ENCODE measurements around the gene MAIP1. TPM values are rescaled to one million over a fixed set of nuclear protein-coding genes. Genes with fewer than 3 reads are reported as not detected.

Gene MAIP1
- total RNA-seq, 1 experiment from 2014 or later, result 24.1 TPM

DNA sequence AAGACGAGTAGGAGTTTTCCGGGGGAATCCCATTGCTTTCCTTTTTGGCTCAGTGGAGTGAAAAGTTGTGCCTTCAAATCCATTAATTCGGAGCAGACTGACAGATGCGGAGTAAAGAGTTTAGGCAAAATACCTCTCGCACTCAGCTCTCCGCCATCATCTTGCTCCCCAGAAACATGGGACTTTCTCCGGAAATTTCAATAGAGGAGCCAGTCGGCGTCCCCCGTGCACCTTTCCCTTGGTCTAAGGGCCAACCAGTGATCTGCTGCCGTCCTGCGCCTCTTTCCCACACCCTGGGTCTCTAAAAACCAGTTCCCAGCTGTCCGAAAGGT is 409 bp upstream of the MAIP1 start:
- POLR2A ChIA-PET, result interaction anchor here (0.6 to 1.4 kb wide), 18 partner anchors 9 to 1540 kb away, joined by 3 to 9 read pairs (median 4); no protein-coding TSS in a partner anchor
- BruUV-seq (replicated peaks), result TSS peak; percentile 67
- CTCF ChIA-PET, result interaction anchor here (0.6 to 1.5 kb wide), 4 partner anchors 10 to 1173 kb away, joined by 3 to 5 read pairs (median 3); no protein-coding TSS in a partner anchor
- TF ChIP-seq, protein P1, sequence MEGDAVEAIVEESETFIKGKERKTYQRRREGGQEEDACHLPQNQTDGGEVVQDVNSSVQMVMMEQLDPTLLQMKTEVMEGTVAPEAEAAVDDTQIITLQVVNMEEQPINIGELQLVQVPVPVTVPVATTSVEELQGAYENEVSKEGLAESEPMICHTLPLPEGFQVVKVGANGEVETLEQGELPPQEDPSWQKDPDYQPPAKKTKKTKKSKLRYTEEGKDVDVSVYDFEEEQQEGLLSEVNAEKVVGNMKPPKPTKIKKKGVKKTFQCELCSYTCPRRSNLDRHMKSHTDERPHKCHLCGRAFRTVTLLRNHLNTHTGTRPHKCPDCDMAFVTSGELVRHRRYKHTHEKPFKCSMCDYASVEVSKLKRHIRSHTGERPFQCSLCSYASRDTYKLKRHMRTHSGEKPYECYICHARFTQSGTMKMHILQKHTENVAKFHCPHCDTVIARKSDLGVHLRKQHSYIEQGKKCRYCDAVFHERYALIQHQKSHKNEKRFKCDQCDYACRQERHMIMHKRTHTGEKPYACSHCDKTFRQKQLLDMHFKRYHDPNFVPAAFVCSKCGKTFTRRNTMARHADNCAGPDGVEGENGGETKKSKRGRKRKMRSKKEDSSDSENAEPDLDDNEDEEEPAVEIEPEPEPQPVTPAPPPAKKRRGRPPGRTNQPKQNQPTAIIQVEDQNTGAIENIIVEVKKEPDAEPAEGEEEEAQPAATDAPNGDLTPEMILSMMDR (IDR thresholded peaks at IDR 0.05; ENCODE audit: unreplicated experiment), result no peak
- Mint-ChIP-seq H3K27ac (ENCODE audit: low read depth, unreplicated experiment) (peak overlapping the region; percentile 93), H3K27me3 (ENCODE audit: insufficient read depth, unreplicated experiment) (no peaks in the 10 kb centered on the region), H3K4me3 (ENCODE audit: unreplicated experiment) (peak overlapping the region; percentile 99), H3K9me3 (ENCODE audit: unreplicated experiment) (no peaks in the 10 kb centered on the region), H3K4me1 (ENCODE audit: insufficient read depth, unreplicated experiment) (peaks cover 18% of the 10 kb centered on the region), H3K36me3 (ENCODE audit: insufficient read depth, unreplicated experiment) (peaks cover 35% of the 10 kb centered on the region)
- no peak for DNase-seq (ENCODE audit: unreplicated experiment)
- intact Hi-C loops (cut with micrococcal nuclease), result loop anchor here (2.0 kb wide), 1 partner anchor 44 kb away; the partner anchor contains the start of gene C2orf69

DNA sequence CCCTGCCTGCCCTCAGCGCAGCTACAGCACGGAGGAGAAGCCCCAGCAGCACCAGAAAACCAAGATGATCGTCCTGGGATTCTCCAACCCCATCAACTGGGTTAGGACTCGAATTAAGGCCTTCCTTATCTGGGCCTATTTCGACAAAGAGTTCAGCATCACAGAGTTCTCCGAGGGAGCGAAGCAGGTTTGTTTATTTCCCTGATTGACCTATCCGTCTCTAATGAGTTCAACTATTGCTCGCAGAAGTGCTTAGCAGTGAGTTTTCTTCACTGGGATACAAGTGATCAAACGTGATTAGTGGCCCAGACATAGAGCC is 639 bp downstream of the MAIP1 start:
- TF ChIP-seq, protein P1 (IDR thresholded peaks at IDR 0.05; ENCODE audit: unreplicated experiment), result no peak
- DNase-seq (ENCODE audit: unreplicated experiment), result no peak
- H3K27ac Mint-ChIP-seq (ENCODE audit: low read depth, unreplicated experiment), result peak overlapping the region; percentile 93
- peaks cover 10% of the 10 kb centered on the region for H3K4me1 Mint-ChIP-seq (ENCODE audit: insufficient read depth, unreplicated experiment)
- intact Hi-C loops (cut with micrococcal nuclease), result no loop called here
- no peaks in the 10 kb centered on the region for H3K9me3 Mint-ChIP-seq (ENCODE audit: unreplicated experiment)
- POLR2A ChIA-PET, result interaction anchor here (0.6 to 1.4 kb wide), 8 partner anchors 9 to 365 kb away, joined by 3 to 8 read pairs (median 3); partner anchors contain the start of gene C2orf69
- no TSS peak for BruUV-seq (replicated peaks)
- CTCF ChIA-PET, result interaction anchor here (0.6 to 1.5 kb wide), 7 partner anchors 8 to 526 kb away, joined by 3 to 11 read pairs (median 4); no protein-coding TSS in a partner anchor
- H3K4me3 Mint-ChIP-seq (ENCODE audit: unreplicated experiment), result peak overlapping the region; percentile 99
- H3K27me3 Mint-ChIP-seq (ENCODE audit: insufficient read depth, unreplicated experiment), result no peaks in the 10 kb centered on the region
- peaks cover 37% of the 10 kb centered on the region for H3K36me3 Mint-ChIP-seq (ENCODE audit: insufficient read depth, unreplicated experiment)

DNA sequence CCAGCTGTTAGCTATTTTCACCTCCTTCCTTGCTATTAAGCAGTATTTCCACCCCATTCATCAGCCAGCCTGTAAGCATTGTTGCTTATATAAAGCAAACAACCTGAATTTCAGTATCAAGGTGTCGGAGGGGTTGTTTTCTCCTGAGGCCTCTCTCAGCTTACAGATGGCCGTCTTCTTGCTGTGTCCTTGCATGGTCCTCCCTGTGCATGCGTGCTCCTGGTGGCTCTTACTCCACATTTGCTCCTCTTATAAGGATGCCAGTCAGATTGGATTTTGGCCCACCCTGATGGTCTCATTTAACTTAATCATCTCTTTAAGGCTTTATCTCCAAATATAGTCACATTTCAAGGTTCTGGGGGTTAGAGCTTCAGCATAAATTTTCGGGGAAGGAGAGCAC is 2.6 kb downstream of the MAIP1 start:
- H3K4me3 Mint-ChIP-seq (ENCODE audit: unreplicated experiment), result no peak overlapping the region
- H3K27me3 Mint-ChIP-seq (ENCODE audit: insufficient read depth, unreplicated experiment), result no peaks in the 10 kb centered on the region
- peaks cover 10% of the 10 kb centered on the region for H3K4me1 Mint-ChIP-seq (ENCODE audit: insufficient read depth, unreplicated experiment)
- intact Hi-C loops (cut with micrococcal nuclease), result no loop called here
- no peak for DNase-seq (ENCODE audit: unreplicated experiment)
- CTCF ChIA-PET, result interaction anchor here (0.6 to 1.2 kb wide), 4 partner anchors 9 to 24 kb away, joined by 3 to 4 read pairs (median 4); no protein-coding TSS in a partner anchor
- H3K36me3 Mint-ChIP-seq (ENCODE audit: insufficient read depth, unreplicated experiment), result peaks cover 47% of the 10 kb centered on the region
- POLR2A ChIA-PET, result no interaction called here
- TF ChIP-seq, protein P1 (IDR thresholded peaks at IDR 0.05; ENCODE audit: unreplicated experiment), result no peak
- no peak overlapping the region for H3K27ac Mint-ChIP-seq (ENCODE audit: low read depth, unreplicated experiment)
- H3K9me3 Mint-ChIP-seq (ENCODE audit: unreplicated experiment), result no peaks in the 10 kb centered on the region
- BruUV-seq (replicated peaks), result no TSS peak

DNA sequence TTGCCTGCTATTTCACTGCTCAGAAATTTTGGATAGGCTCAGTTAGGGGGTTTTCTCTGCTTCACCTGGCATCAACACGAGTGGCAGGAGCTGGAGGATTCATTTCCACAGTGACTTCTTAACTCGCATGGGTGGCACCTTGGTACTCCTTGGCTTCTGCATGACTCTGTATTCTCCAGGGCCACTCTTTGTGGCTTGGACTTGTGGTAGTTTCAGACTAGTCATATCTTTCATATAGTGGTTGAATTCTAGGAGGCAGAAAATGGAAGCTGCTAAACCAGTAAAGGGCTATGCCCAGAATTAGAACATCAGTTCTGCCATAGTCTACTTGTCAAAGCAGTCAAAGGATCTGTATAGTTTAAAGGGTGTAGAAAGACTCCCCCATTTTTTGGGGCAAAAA is 6.8 kb downstream of the MAIP1 start:
- Mint-ChIP-seq H3K36me3 (ENCODE audit: insufficient read depth, unreplicated experiment) (peaks cover 85% of the 10 kb centered on the region), H3K4me3 (ENCODE audit: unreplicated experiment) (no peak overlapping the region), H3K27ac (ENCODE audit: low read depth, unreplicated experiment) (peak overlapping the region; percentile 53), H3K4me1 (ENCODE audit: insufficient read depth, unreplicated experiment) (peaks cover 5% of the 10 kb centered on the region), H3K9me3 (ENCODE audit: unreplicated experiment) (no peaks in the 10 kb centered on the region), H3K27me3 (ENCODE audit: insufficient read depth, unreplicated experiment) (no peaks in the 10 kb centered on the region)
- no peak for DNase-seq (ENCODE audit: unreplicated experiment)
- CTCF ChIA-PET, result interaction anchor here (0.6 to 2.4 kb wide), 3 partner anchors 11 to 751 kb away, joined by 4 to 9 read pairs (median 4); no protein-coding TSS in a partner anchor
- TF ChIP-seq, protein P1 (IDR thresholded peaks at IDR 0.05; ENCODE audit: unreplicated experiment), result no peak
- POLR2A ChIA-PET, result no interaction called here
- intact Hi-C loops (cut with micrococcal nuclease), result no loop called here
- BruUV-seq (replicated peaks), result no TSS peak
